ENCODE measurements around the gene CYFIP2.

The CYFIP2 gene

DNA sequence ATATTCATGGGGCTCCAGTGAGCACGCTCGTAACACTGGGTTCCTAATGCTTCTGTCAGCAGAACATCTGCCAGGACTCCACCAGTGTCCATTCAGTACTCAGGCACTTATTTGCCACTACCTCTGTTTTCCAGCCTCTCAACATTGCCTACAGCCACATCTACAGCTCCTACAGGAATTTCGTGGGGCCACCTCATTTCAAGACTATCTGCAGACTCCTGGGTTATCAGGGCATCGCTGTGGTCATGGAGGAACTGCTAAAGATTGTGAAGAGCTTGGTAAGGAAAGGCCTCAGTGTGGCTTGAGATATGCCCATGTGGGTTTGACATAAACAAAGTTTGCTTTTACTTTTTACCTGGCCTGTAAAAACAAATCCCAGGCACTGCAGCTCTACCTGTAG is 92.9 kb downstream of the CYFIP2 start:
- no peak for DNase-seq (ENCODE audit: low read depth in 2 of 2)

DNA sequence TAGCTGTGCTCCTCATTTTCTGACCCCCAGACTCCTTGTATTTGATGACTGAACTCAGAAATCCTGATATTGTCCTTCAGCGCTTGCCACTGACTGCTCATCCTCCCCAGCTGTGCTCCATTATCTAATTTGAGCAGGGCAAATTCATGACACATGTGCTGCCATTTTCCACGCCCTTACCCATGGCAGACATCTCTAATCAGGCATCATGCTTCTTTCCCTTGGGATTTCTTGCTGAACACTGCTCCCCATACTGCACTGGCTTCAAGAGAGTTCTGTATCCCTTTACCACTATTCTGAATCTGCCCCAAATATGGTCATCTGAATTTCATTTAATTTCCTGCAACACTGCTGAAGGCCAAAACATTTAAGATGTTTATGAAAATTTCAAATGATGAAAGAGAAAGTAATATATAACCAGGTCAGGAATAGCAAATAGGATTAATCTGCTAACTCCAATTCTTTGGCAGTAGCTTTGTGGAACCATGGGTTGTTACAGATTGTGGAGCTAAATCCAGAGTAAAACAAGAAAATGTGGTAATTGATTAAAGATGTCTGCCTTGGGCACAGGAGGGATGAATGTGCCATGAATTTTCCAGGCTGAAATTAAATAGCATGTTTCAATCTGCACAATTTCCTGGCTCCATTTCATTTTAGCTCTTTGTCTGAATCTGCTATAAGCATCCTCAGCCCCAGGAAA is 93.6 kb downstream of the CYFIP2 start:
- no peak for DNase-seq (ENCODE audit: low read depth in 2 of 2)

DNA sequence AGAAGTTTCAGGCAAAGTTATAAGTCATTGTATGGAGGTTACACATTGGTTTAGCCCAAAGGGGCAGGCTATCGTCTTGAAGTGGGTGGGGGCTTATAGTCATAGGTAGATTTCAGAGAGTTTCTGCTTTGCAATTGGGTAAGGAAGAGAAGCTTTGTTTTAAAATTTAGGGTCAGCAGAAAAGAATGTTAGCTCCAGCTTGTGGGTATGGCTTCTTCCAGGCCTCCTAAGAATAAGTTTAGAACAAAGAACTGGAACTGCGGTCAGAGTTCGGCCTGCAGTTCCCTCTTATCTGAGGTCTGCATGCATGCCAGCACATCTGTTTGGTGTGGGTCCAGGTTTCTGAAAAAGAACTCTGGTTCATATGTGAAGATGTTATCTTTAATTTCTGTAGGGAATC is 96.1 kb downstream of the CYFIP2 start:
- DNase-seq (ENCODE audit: low read depth in 2 of 2) = no peak

DNA sequence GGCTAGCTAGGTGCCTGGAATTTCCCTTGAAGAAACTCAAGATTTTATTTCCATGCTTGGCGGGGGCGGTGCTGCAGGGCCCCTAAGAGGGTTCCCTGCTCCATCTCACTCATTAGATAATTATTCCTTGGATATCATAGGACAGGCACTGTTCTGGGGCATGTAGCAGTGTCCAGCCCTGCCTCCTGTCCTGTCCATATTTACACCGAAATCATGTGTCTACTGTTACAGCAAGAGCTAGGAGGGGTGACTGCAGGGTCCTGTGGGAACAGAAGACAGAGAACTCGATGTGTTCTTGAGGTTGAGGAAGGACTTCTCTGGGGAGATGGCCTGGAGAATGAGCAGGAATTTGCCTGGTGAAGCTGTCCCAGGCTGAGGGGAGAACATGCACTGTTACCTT is 96.6 kb downstream of the CYFIP2 start:
- no peak for DNase-seq (ENCODE audit: low read depth in 2 of 2)

DNA sequence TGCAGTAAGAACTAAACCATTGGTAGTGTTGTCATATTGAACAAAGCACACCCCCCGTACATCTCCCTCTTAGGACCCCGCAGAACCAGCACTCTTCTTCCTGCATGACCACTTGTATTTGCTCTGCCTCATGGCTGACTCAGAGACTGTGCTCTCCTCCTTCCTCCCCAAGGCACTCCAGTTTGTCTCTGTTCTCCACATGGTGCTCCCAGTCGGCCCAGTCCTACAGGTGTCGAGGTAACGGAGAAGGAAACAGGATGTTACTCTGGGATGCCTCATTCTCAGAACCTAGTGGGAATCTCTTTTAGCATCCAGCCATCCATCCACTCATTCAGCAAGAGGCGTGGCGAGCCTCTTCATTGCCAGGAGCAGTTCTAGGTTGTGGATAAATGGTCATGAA is 97.1 kb downstream of the CYFIP2 start:
- no peak for DNase-seq (ENCODE audit: low read depth in 2 of 2)

DNA sequence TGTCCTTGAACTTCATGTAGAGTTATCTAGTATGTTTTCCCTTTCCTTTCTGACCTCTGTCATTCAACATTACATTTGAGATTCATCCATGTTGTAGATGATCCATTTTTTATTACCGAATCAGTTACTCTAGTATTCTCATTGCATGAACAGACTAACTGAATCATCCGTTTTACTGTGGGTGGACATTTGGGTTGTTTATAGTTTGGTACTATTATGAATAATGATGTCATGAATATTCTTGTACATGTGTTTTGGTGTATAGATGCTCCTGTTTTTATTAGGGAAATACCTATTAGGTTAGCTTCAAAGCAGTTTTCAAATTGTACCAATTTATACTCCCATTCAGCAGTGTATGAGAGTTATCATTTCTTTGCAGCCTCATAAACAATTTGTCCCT is 99.8 kb downstream of the CYFIP2 start:
- no peak for DNase-seq (ENCODE audit: low read depth in 2 of 2)

DNA sequence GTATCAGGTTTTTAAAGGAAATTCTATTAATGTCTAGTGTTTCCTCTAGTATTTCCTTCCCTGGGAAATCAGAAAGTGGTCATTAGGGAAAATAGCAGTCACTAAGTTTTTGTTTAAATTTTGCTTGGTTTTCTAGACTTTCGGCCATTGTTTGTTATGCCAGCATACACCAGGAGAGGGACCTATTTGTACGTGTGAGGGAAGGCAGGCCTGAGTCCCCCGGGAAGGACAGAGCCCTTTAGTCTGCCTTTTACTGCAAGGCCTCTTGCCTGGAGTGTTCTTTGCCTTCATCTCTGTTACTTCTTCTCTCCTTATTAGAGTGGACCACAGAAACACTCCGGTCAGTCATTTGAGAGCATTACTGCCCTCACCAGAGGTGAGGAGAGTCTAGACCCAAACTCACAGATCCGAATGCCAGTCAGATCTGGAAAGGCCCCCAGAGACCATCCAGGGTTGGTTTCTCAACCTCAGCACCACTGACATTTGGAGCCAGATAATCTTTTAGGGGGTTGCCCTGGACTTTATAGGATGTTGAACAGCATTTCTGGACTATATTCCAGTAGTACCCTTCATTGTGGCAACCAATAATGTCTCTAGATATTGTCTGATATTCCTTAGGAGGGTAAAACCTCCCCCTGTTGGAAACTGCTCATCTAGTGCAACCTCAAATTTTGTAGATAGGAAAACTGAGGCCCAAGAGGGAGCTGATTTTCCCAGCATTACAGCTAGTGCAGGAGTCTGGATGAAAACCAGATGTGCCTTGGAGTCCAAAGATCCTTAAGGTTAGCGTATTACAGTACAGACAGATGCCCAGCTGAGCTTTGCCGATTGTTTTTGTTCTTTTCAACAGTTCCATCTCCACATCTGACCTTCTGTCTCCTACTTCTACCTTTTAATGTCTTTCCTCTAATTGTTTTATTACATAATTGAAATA is 101.1 kb downstream of the CYFIP2 start:
- DNase-seq (ENCODE audit: low read depth in 2 of 2) = no peak

DNA sequence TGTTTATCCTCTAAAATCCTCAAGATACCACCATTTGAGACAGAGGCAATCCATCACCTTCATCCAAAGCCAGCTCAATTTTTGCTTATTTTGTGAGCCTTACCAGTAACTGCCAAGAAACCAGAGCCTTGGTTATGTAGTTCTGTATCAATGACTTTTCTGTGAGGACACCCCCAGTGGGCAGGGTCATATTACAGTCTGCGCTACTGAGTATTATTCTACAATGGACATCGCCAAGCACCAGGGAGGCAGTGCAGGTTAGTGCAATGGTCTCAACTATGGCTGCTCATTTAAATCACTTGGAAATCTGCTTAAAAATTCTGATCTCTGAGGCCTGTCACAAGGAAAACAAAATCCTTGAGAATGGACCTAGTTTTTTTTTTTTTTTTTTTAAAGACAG is 103.6 kb downstream of the CYFIP2 start:
- DNase-seq (ENCODE audit: low read depth in 2 of 2) = no peak

DNA sequence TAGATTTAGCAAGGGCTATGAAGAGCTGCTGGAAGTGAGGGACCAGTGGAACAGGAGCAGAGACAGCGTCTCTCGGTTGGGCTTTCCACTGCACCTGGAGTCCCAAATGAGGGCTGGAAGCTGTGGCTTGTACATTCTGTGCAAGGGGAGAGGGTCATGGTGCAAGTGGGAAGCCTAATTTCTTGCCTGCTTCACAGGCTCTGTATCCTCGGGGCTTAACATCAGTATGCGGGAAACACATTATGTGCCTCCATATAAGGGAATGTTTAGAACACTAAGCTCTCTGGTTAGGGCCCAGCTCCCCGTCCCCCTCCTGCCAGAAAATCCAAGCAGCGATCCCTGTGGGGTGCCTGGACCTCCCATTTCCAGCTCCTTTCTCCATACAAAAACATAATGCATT is 105.0 kb downstream of the CYFIP2 start:
- DNase-seq (ENCODE audit: low read depth in 2 of 2) = no peak

DNA sequence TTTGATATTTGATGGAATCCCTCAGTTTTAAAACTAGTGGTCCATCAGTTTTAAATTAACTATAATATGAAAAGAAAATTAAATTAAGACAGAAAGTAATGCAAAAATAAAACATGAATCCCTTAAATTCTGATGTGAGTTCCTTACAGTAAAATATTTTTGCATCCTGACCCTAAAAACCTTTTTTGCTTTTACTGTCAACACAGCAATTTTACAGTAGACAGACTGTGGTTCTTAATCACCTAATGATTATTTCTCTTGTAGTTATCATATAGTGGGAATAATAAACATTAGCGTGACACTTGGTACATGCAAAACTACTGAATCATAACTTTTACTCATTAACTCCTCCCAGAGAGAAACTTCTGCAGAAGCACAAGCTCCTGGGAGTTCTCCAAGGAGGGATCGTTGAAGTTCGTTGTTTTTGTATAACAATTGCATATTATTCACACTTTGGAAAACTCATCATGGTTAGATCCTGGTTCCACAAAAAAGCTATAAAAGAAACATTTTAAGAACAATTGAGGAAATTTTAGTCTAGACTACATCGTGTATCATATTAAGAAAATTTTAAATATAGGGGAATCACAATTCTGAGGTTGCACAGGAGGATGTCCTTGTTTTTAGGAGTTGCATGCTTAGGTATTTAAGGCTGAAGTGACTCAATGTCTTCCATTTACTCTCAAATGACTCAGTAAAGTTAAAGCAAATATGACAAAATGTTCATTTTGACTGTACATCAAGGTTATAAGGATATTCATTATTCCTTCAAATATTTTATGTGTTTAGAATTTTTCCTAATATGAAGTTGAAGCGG is 105.9 kb downstream of the CYFIP2 start:
- no peak for DNase-seq (ENCODE audit: low read depth in 2 of 2)

DNA sequence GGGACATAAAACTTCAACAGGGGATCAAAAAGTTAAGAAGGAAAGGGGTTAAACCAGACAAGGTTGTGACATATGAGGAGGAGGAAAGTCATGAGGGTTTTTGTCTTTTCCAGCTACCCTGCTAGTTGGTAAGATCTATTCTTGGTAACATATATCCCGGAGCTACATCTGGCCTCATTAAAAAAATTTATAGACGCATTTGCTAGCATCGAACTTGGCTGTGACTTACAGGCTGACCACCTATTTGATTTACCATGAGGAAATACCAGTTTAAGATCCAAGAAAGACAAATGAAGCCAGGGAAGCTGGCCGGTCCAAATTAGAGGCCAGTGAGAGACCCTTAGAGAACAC is 106.5 kb downstream of the CYFIP2 start:
- DNase-seq (ENCODE audit: low read depth in 2 of 2) = no peak

DNA sequence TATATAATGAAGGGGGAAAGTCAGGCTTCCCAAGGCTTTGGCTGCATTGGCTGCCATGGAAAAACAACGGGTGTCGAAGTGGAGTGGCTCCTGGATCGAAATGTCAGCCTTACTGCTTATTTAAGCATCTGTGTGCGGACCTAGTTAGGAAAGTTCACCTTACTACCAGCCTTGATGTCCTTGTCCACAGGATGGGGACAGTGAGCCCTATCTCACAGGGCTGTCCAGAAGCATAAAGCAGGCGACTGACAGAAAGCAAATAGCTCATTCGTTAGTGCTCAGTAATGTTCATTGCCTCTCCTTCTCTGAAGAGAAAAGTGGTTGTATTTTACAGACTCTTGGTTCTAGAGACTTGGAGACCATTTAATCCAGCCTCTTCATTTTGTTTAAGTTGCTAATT is 112.6 kb downstream of the CYFIP2 start:
- DNase-seq (ENCODE audit: low read depth in 2 of 2) = no peak

DNA sequence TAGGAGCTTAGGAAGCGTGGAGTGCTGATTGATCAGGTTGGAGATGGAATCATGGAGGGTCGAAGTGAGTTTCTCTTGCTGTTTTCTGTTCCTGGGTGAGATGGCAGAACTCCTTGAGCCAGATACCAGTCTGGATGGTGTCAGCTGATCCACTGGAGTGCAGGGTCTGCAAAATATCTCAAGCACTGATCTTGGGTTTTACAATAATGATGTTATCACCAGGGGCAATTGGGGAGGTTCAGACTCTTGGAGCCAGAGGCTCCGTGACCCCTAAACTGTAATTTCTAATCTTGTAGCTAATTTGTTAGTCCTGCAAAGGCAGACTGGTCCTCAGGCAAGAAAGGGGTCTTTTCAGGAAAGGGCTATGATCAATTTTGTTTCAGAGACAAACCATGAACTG is 114.1 kb downstream of the CYFIP2 start:
- DNase-seq (ENCODE audit: low read depth in 2 of 2) = no peak

DNA sequence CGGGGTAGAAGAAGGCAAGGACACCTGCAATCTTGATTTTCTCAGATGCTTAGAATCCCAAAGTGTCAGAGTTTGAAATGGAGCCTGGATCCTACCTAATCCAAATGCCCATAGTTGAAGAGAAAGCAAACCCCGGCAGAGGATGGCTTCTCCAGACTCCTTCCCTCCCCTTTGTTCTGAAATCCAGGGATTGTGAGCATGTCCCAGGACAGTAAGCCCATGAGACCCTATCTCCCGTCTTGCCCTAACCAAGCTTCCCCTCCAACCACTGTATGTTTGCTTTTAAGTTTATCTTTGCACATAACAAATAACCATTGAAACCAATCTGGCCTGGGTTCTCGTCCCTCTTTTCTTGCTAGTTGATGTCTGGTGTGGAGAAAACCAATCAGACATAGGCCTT is 115.8 kb downstream of the CYFIP2 start:
- DNase-seq (ENCODE audit: low read depth in 2 of 2) = no peak

DNA sequence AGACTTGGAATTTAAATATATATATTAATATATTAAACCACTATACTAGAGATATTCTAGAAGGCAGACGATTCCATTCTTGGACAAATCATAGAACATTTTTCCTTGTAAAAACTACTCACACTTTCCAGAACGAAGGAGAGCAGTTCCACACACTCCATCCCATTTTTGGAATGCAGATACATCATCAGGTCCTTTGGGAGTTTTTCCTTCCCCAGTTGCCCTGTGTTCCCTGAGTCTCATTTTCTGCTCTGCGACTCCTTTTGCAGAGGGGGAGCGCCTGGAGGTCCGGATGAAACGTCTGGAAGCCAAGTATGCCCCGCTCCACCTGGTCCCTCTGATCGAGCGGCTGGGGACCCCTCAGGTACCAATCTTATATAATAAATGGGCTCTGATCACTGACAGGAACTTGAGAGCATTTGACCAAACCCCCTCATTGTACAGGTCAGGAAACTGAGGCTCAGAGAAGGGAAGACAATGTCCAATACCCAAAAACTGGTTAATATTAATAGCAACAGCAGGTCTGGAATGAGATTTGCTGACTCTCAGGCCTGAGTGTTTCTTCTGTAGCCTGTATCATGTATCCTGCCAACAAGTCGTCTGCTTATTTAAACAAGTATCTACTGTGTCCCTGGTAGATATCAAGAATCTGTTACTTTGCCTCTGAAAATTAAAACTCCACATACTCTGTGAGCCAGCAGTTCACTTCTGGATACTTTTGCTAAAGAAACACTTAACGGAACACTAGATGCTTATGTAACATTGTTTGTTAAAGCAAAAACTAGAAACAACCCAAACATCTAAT is 117.3 kb downstream of the CYFIP2 start:
- DNase-seq (ENCODE audit: low read depth in 2 of 2) = no peak

DNA sequence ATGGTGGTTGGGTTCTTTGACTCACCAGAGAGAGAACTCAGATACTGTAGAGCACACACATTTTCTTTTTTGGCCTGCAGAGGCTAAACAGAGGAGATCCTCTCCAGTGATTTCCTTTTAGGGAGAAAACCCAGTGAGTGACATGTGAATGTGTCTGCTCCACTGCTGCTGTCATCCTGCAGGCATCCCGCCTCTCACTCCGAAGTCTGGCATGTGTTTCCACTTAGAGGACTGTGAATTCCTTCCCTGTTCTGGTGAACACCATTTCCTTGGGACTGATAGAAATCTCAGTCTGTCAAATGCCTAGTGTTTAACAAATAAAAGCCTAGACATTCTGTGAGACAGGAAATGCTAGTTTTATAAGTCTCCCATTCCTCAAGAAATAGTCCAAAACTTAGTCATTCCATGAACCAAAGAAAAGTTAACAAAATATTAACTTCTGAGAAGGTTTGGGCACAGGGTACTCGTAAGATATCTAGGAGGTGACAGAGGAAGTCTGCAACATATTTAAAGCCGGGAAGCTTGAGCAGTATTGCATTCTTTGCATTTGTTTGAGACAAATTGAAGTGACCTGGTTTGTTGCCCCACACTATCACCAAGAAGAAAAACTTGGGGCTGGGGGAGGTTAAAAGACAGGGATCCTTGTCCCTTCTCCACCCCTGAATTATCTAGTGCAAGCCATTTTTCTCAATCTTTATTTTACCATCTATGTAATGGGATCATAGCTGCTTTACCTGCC is 119.2 kb downstream of the CYFIP2 start:
- no peak for DNase-seq (ENCODE audit: low read depth in 2 of 2)

DNA sequence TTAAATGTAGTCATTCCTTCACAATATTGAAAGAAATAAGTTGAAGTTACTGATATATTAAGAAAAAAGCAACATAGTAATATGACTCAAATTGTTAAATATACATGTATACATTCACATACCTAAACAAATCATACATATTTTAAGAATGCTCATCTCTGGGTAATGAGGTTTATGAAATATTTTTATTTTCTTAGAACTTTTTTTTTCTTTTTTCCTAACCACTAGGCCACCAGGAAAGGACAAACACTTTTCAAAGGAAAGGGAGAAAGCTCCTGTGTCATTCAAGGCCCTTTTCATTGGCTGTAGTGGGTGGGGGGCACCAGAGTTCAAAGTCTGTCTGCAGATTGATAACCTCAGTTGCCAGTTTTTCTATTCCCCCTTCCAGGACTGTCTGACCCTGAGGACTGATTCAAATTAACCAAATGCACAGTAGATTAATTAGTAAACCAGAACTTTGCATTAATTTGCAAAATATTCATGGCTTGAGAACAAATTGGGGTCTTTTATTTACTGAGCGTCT is 121.2 kb downstream of the CYFIP2 start:
- no peak for DNase-seq (ENCODE audit: low read depth in 2 of 2)

DNA sequence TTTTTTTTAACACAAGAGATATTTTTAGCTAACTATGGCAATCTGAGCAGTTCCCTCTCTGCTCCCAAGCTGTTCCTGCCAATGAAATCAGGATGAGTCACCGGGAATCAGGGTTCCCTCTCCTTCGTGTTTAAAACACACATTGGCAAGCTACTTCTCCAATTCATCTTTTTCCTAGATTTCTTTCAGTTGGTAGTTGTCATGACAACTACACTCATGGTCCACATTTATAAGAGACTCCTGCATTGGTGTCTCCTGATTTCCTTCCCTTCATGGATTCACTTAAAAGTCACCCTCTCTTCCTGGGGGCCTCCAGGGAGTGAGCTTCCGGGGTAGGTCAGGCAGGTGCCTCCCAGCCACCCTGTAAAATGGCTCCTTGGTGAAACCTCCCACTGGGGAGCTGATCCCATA is 121.8 kb downstream of the CYFIP2 start:
- DNase-seq (ENCODE audit: low read depth in 2 of 2) = no peak

DNA sequence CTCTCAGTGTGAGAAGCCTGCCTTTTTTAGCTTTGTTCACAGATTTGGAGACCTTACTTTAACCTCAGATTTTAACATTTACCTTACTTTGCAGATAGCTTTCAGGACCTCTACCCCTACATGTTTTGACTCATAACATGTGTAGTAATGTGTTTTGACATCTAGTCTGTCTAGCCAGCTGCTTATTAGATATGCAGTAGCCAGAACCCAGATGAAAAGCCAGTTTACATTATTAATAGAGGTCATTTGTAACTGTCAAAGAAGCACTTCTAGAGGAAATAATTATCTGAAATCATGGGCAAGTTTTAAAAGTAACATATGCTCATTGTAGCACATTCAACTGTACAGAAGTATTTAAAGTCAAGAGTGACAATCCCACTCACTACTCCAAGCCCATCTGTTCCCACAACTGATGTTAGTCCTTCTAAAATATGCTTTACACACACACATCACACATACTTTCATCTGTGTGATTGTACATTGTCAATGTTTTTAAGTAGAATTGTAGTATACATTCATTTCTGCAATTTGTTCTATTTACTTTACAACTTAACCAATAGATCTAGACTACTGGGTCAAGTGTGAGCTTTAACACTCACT is 122.3 kb downstream of the CYFIP2 start:
- no peak for DNase-seq (ENCODE audit: low read depth in 2 of 2)

DNA sequence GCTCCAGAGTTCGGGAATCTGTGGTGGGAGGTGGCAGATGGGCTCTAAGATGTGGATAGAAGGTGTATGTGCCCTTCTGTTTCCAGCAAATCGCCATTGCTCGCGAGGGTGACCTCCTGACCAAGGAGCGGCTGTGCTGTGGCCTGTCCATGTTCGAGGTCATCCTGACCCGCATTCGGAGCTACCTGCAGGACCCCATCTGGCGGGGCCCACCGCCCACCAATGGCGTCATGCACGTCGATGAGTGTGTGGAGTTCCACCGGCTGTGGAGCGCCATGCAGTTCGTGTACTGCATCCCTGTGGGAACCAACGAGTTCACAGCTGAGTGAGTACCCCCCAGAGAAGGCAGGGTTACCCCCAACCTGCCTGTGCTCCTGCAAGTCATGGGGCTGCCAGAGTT is 123.2 kb downstream of the CYFIP2 start:
- no peak for DNase-seq (ENCODE audit: low read depth in 2 of 2)
